ENCODE results near the gene IL19. TPM values are rescaled to one million over a fixed set of nuclear protein-coding genes. Genes with fewer than 3 reads are reported as not detected.
"Not testable (repeated sequence)": the region's sequence is repeated elsewhere in the genome, so short reads cannot be mapped to it uniquely, and the experiment has no call there.

Gene IL19
- total RNA-seq, 4 donors from 2014 or later, result not detected

DNA sequence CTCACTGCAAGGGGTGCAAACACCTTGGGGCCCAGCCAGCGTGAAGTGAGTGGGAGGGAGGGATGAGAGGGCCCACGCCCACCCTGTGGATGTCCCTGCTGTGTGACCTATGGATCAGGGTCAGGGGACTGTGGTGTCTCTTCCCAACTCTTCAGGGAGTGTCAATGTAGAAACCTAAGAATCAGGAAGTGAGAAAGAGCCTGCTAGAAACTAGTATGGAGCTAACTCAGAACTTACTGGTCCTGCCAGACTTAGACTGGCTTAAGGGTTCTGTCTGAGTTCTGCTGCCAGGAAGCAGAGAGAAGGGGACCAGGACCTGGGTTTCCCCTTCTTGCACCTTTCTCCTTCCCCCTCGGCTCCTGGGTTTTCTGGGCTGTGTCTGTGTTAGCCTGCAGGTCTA lies 3.5 kb downstream of the IL19 start:
- H3K27me3 ChIP-seq, result no peaks in the 10 kb centered on the region
- no peak overlapping the region for H3K27ac ChIP-seq
- TF ChIP-seq, protein P1, sequence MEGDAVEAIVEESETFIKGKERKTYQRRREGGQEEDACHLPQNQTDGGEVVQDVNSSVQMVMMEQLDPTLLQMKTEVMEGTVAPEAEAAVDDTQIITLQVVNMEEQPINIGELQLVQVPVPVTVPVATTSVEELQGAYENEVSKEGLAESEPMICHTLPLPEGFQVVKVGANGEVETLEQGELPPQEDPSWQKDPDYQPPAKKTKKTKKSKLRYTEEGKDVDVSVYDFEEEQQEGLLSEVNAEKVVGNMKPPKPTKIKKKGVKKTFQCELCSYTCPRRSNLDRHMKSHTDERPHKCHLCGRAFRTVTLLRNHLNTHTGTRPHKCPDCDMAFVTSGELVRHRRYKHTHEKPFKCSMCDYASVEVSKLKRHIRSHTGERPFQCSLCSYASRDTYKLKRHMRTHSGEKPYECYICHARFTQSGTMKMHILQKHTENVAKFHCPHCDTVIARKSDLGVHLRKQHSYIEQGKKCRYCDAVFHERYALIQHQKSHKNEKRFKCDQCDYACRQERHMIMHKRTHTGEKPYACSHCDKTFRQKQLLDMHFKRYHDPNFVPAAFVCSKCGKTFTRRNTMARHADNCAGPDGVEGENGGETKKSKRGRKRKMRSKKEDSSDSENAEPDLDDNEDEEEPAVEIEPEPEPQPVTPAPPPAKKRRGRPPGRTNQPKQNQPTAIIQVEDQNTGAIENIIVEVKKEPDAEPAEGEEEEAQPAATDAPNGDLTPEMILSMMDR (IDR thresholded peaks at IDR 0.05), result no peak
- TF ChIP-seq POLR2A (IDR thresholded peaks at IDR 0.05), result no peak
- no peak overlapping the region for H3K4me3 ChIP-seq
- no peak for DNase-seq
- no peaks in the 10 kb centered on the region for H3K36me3 ChIP-seq
- no peaks in the 10 kb centered on the region for H3K9me3 ChIP-seq
- peaks cover 0 to 21% (median 12%) of the 10 kb centered on the region in 4 donors for H3K4me1 ChIP-seq

DNA sequence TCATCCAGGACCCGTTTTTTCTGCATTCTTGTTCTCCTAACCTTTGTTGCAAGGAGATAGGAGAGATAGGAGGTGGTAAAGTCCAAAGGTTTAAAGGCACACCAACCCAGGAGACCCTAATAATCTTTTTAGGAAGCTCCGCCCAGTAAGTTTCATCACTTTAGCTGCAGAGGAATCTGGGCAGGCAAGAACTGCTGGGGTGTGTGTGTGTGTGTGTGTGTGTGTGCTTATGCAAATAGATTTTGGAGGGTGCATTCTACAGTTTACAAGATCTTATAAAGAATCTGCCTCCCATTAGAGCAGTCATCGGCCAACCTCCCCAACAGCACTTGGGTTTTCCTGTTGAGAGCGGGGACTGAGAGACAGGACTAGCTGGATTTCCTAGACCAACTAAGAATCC lies 5.7 kb downstream of the IL19 start:
- no peak overlapping the region for H3K4me3 ChIP-seq
- DNase-seq, result no peak
- no peaks in the 10 kb centered on the region for H3K36me3 ChIP-seq
- H3K4me1 ChIP-seq, result peaks cover 0 to 3% (median 0%) of the 10 kb centered on the region in 4 donors
- no peak overlapping the region for H3K27ac ChIP-seq
- no peaks in the 10 kb centered on the region for H3K9me3 ChIP-seq
- TF ChIP-seq, protein P1 (IDR thresholded peaks at IDR 0.05), result no peak
- no peak for TF ChIP-seq POLR2A (IDR thresholded peaks at IDR 0.05)
- no peaks in the 10 kb centered on the region for H3K27me3 ChIP-seq

DNA sequence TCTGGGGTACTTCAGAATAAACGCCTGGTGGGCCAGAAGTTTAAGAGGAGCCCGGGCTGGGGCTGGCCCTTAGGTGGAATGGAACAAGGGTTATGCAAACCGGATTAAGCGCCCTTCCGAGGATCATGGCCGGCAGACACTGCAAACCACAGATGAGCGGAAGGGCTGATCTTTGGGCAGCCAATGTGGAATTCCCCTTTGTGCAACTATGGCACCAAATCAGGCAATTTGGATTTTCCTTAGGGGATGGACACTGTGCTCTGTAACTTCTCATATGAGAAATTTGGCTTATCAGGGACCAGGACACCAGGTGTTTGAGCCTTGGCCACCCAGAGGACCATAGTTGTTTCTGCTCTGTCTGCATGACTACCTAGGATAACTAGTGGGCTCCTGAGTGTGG lies 7.5 kb downstream of the IL19 start:
- Histone ChIP-seq H3K4me3 (no peak overlapping the region), H3K36me3 (no peaks in the 10 kb centered on the region), H3K27ac (no peak overlapping the region), H3K4me1 (peaks cover 0 to 6% (median 3%) of the 10 kb centered on the region in 4 donors), H3K9me3 (no peaks in the 10 kb centered on the region), H3K27me3 (no peaks in the 10 kb centered on the region)
- TF ChIP-seq POLR2A (IDR thresholded peaks at IDR 0.05), result no peak
- TF ChIP-seq, protein P1 (IDR thresholded peaks at IDR 0.05), result no peak
- DNase-seq, result no peak

DNA sequence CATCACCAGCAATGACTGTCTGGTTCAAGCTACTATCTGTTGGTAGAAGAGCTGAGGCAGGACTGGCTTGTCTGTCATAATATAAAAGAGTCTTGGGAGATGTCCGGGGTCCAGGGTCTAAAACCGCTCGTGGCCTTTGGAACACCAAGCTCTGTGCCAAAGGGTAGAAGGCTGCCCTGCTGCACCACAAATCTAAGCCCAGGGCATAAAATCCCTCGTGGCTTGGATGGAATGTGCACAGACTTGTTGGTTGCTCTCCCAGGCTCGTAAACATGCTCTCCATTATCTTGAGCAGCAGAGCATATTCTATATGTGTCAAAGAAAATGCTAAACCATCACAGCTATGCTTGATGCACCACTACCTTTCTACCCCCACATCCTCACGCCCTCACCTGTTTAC lies 8.3 kb downstream of the IL19 start:
- H3K4me3 ChIP-seq, DNase-seq, H3K27me3 ChIP-seq, H3K27ac ChIP-seq, H3K9me3 ChIP-seq, H3K36me3 ChIP-seq, H3K4me1 ChIP-seq: not testable (repeated sequence)

DNA sequence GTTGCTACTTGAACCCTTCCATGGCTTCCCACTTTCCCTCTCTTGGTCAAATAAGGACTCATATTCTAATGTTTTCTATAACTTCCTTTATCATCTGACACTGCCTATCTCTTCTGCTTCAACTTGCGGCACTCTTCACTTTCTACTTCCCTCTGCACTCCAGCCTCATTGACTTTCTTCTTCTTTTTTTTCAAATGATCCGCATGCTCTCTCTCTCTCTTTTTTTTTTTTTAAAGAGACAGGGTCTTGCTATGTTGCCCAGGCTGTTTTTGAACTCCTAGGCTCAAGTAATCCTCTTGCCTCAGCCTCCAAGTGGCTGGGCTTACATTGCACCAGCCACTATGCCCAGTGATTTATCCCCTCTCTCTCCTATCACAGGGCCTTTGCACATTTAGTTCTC lies 9.1 kb downstream of the IL19 start:
- Histone ChIP-seq H3K9me3 (no peaks in the 10 kb centered on the region), H3K27me3 (no peaks in the 10 kb centered on the region), H3K4me1 (peaks cover 0 to 10% (median 4%) of the 10 kb centered on the region in 4 donors), H3K27ac (no peak overlapping the region), H3K36me3 (no peaks in the 10 kb centered on the region), H3K4me3 (no peak overlapping the region)
- no peak for DNase-seq
- TF ChIP-seq, protein P1 (IDR thresholded peaks at IDR 0.05), result no peak
- no peak for TF ChIP-seq POLR2A (IDR thresholded peaks at IDR 0.05)

DNA sequence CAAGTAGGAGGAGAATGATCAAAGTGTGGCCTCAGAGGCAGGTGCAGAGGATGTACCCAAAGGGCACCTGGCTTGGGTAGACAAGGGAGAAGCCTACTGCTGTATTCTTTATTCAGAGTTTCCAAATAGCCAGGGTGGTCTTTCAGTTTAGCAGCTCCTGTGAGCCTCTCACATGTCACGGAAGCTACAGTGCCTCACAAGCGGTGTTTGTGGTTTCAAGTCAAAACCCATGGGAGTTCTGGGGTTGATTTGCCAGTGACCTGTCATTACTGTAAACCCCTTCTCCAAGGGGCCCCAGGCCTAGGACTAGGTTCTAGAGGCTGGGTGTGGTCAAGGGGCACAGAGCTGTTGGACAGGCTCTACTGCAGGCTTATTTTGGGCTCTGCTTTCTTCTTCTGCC lies 11.9 kb downstream of the IL19 start:
- Histone ChIP-seq H3K36me3 (no peaks in the 10 kb centered on the region), H3K4me3 (no peak overlapping the region), H3K9me3 (no peaks in the 10 kb centered on the region), H3K4me1 (peaks cover 0 to 13% (median 5%) of the 10 kb centered on the region in 4 donors), H3K27me3 (no peaks in the 10 kb centered on the region), H3K27ac (peak overlapping the region in 1 of 4 donors; percentile 40)
- no peak for TF ChIP-seq POLR2A (IDR thresholded peaks at IDR 0.05)
- TF ChIP-seq, protein P1 (IDR thresholded peaks at IDR 0.05), result no peak
- peak in 2 of 3 donors; percentile 62 to 65 for DNase-seq

Measured in Peyer's patch (tissue), 4 donors.